IMR-90 (cell line): Measurements from ENCODE around the gene FRMPD4. TPM values are rescaled to one million over a fixed set of nuclear protein-coding genes. Genes with fewer than 3 reads are reported as not detected.

Experiments used
- ATAC-seq: fragments of 200-7000 bp; cut with Tn5 transposase; 2 replicates; pipeline ENCODE4 v1.9.1; 2020; ENCODE audit warnings: low read depth, mild to moderate bottlenecking, moderate library complexity
- BruUV-seq: library from RNA; stranded (reverse); fragments of 400-500 nt; replicated peaks from 2 replicates; lab custom pipeline; 2021; lab: Mats Ljungman, UMichigan
- CTCF ChIA-PET: fragments of 300-600 bp; formaldehyde crosslinking; extraction: SDS; loops from one replicate; lab custom pipeline; 2021; ENCODE audit warnings: antibody characterized with exemption; lab: Yijun Ruan, JAX
- POLR2A ChIA-PET: fragments of 300-600 bp; sonication (Branson Sonifier 250); formaldehyde crosslinking; loops from one replicate; lab custom pipeline; 2022; ENCODE audit warnings: antibody characterized with exemption; ENCODE audit not compliant: unreplicated experiment; lab: Charles Lee
- DNase-seq: peaks from one replicate; pipeline ENCODE4 v3.0.0; 2013
- H2AFZ ChIP-seq: replicated peaks from 2 replicates; pipeline ENCODE3; 2013; ENCODE audit warnings: low read length, mild to moderate bottlenecking; ENCODE audit not compliant: poor library complexity
- H2AK5ac ChIP-seq: 2 replicates; pipeline ENCODE4 v1.6.1; 2013; ENCODE audit warnings: low read depth, low read length, inconsistent platforms
- H2AK9ac ChIP-seq: replicated peaks from 2 replicates; pipeline ENCODE3; 2013; ENCODE audit warnings: mild to moderate bottlenecking, low read depth, low read length, moderate library complexity; ENCODE audit not compliant: poor library complexity
- H2BK120ac ChIP-seq: 2 replicates; pipeline ENCODE4 v1.6.1; 2013; ENCODE audit warnings: low read depth, low read length, inconsistent platforms
- H2BK15ac ChIP-seq: 3 replicates; pipeline ENCODE4 v1.6.1; 2013; ENCODE audit warnings: low read depth, low read length, inconsistent platforms
- H2BK20ac ChIP-seq: 2 replicates; pipeline ENCODE4 v1.6.1; 2013; ENCODE audit warnings: low read depth, mild to moderate bottlenecking, inconsistent platforms, low read length, moderate library complexity
- H2BK5ac ChIP-seq: 2 replicates; pipeline ENCODE4 v1.6.1; 2013; ENCODE audit warnings: mild to moderate bottlenecking, low read depth, low read length, inconsistent platforms; ENCODE audit not compliant: poor library complexity, severe bottlenecking
- H3K14ac ChIP-seq: replicated peaks from 2 replicates; pipeline ENCODE4 v1.6.1; 2013; ENCODE audit warnings: low read depth, low read length, inconsistent platforms
- H3K18ac ChIP-seq: 2 replicates; pipeline ENCODE4 v1.6.1; 2013; ENCODE audit warnings: low read depth, low read length, control low read depth
- H3K23ac ChIP-seq: 2 replicates; pipeline ENCODE4 v1.6.1; 2013; ENCODE audit warnings: low read depth, low read length, inconsistent platforms
- H3K27ac ChIP-seq: 2 replicates; pipeline ENCODE4 v1.5.1; 2013; ENCODE audit warnings: mild to moderate bottlenecking, control low read depth, low read length; ENCODE audit not compliant: insufficient read depth
- H3K27me3 ChIP-seq: 2 replicates; pipeline ENCODE4 v1.6.1; 2013; ENCODE audit warnings: low read length; ENCODE audit not compliant: control insufficient read depth, insufficient read depth
- H3K36me3 ChIP-seq: 2 replicates; pipeline ENCODE4 v1.6.1; 2013; ENCODE audit warnings: low read length, mixed read lengths; ENCODE audit not compliant: control insufficient read depth, insufficient read depth
- H3K4ac ChIP-seq: 2 replicates; pipeline ENCODE4 v1.6.1; 2013; ENCODE audit warnings: low read depth, low read length, inconsistent platforms
- H3K4me1 ChIP-seq: 2 replicates; pipeline ENCODE4 v1.6.1; 2013; ENCODE audit warnings: low read length, mixed read lengths; ENCODE audit not compliant: control insufficient read depth, insufficient read depth
- H3K4me2 ChIP-seq: 2 replicates; pipeline ENCODE4 v1.6.1; 2013; ENCODE audit warnings: low read depth, mild to moderate bottlenecking, control low read depth, low read length, moderate library complexity
- H3K4me3 ChIP-seq: 2 replicates; pipeline ENCODE4 v1.5.1; 2013; ENCODE audit warnings: low read depth, mild to moderate bottlenecking, control low read depth, low read length, moderate library complexity; ENCODE audit not compliant: insufficient read depth
- H3K56ac ChIP-seq: 2 replicates; pipeline ENCODE4 v1.6.1; 2013; ENCODE audit warnings: low read length, inconsistent platforms; ENCODE audit not compliant: insufficient read depth; ENCODE audit errors: extremely low read depth
- H3K79me1 ChIP-seq, 2 experiments: 2 replicates each; pipeline ENCODE4 v1.6.1; 2013; ENCODE audit warnings: low read length in 2 of 2, inconsistent platforms in 1 of 2, low read depth in 1 of 2
- H3K9ac ChIP-seq: 2 replicates; pipeline ENCODE4 v1.6.1; 2013; ENCODE audit warnings: low read depth, low read length, control low read depth
- H3K9me1 ChIP-seq: 2 replicates; pipeline ENCODE4 v1.6.1; 2013; ENCODE audit warnings: low read length, inconsistent platforms; ENCODE audit not compliant: insufficient read depth
- H3K9me3 ChIP-seq: 2 replicates; pipeline ENCODE4 v1.6.1; 2013; ENCODE audit warnings: low read length; ENCODE audit not compliant: control insufficient read depth, insufficient read depth
- H4K20me1 ChIP-seq: 2 replicates; pipeline ENCODE4 v1.6.1; 2013; ENCODE audit warnings: low read length, inconsistent platforms; ENCODE audit not compliant: insufficient read depth
- H4K5ac ChIP-seq: 2 replicates; pipeline ENCODE4 v1.6.1; 2013; ENCODE audit warnings: mild to moderate bottlenecking, low read depth, low read length, control low read depth
- H4K8ac ChIP-seq, 2 experiments: 2 replicates each; pipeline ENCODE4 v1.6.1; 2013; ENCODE audit warnings: low read depth in 2 of 2, low read length in 2 of 2, control low read depth in 1 of 2, inconsistent platforms in 1 of 2
- H4K91ac ChIP-seq: 2 replicates; pipeline ENCODE4 v1.6.1; 2013; ENCODE audit warnings: low read depth, low read length, inconsistent platforms; ENCODE audit not compliant: insufficient read depth
- BHLHE40 ChIP-seq: fragments of 150-350 bp; IDR thresholded peaks from 2 replicates; pipeline ENCODE4 v1.6.1; 2016; ENCODE audit warnings: mild to moderate bottlenecking, low read depth, low read length
- CEBPB ChIP-seq: IDR thresholded peaks from 2 replicates; pipeline ENCODE4 v1.6.1; 2012; ENCODE audit warnings: low read depth, low read length, improper control_type of control experiment
- CTCF ChIP-seq: conservative IDR thresholded peaks from 2 replicates; pipeline ENCODE4 v1.5.1; 2012; ENCODE audit warnings: mild to moderate bottlenecking, low read depth, low read length, improper control_type of control experiment
- ELK1 ChIP-seq: fragments of 150-350 bp; IDR thresholded peaks from 2 replicates; pipeline ENCODE4 v1.6.1; 2016; ENCODE audit warnings: low read depth, mild to moderate bottlenecking, low read length, moderate library complexity, borderline replicate concordance
- FOS ChIP-seq: fragments of 150-350 bp; IDR thresholded peaks from 2 replicates; pipeline ENCODE4 v1.6.1; 2016; ENCODE audit warnings: low read depth, low read length
- MAZ ChIP-seq: IDR thresholded peaks from 2 replicates; pipeline ENCODE4 v1.6.1; 2012; ENCODE audit warnings: low read depth, mild to moderate bottlenecking, low read length, improper control_type of control experiment, moderate library complexity, borderline replicate concordance
- MXI1 ChIP-seq: IDR thresholded peaks from 2 replicates; pipeline ENCODE4 v1.6.1; 2012; ENCODE audit warnings: low read depth, mild to moderate bottlenecking, low read length, moderate library complexity, borderline replicate concordance
- NFE2L2 ChIP-seq: fragments of 150-350 bp; IDR thresholded peaks from 2 replicates; pipeline ENCODE4 v1.6.1; 2016; ENCODE audit warnings: low read depth, mild to moderate bottlenecking, low read length
- RAD21 ChIP-seq: IDR thresholded peaks from 2 replicates; pipeline ENCODE4 v1.6.1; 2012; ENCODE audit warnings: low read length, improper control_type of control experiment
- USF2 ChIP-seq: fragments of 150-350 bp; IDR thresholded peaks from 2 replicates; pipeline ENCODE4 v1.6.1; 2017; ENCODE audit warnings: mild to moderate bottlenecking, antibody characterized with exemption, low read length, low read depth
- WGBS, 2 experiments: methylation state at CpG; one replicate each; pipeline versions ENCODE4 v1.1.5 to v1.1.7; 2013; ENCODE audit warnings: missing lambda C conversion rate in 2 of 2; ENCODE audit not compliant: insufficient read length in 1 of 2; ENCODE audit errors: extremely low coverage in 2 of 2; 5-methylcytosine and 5-hydroxymethylcytosine counted together
- dilution Hi-C: fragments of 300-500 bp; cut with HindIII; formaldehyde crosslinking; loops from one replicate; pipeline ENCODE4 v1.14.3; 2018; ENCODE audit warnings: low sequenced_read_pairs; ENCODE audit not compliant: unreplicated experiment
- in situ Hi-C: fragments of 300-500 bp; cut with MboI; formaldehyde crosslinking; loops from 3 replicates; pipeline ENCODE4 v1.14.3; 2019; ENCODE audit warnings: low sequenced_read_pairs, inconsistent platforms, mixed read lengths
- intact Hi-C: fragments of 100-400 bp; cut with micrococcal nuclease; formaldehyde crosslinking; loops from 2 replicates; pipeline ENCODE4 v1.10.0; 2022
- polyA plus RNA-seq, 3 experiments: library from polyadenylated mRNA; depleted of rRNA; stranded (reverse); fragments of >200 nt; gene quantifications; 2 replicates each; pipeline ENCODE4 v1.2.3, GENCODE V29; 2012; ENCODE audit warnings: low replicate concordance in 1 of 3
- total RNA-seq: library from RNA; depleted of rRNA; stranded (reverse); fragments of >200 nt; gene quantifications from 2 replicates; pipeline ENCODE4 v1.2.3, GENCODE V29; 2012

The FRMPD4 gene
- total and polyA plus RNA-seq, 2 of the 4 experiments (the other 2 are of a cell fraction) = 0.53 to 1.1 TPM

GRCh38 chrX:12301288-12301687, 163.0 kb downstream of the FRMPD4 start:
- dilution Hi-C loops (no loop called here), intact Hi-C loops (no loop called here), in situ Hi-C loops (no loop called here)
- no peak overlapping the region for H3K4me2 ChIP-seq
- no peaks in the 10 kb centered on the region for H3K79me1 ChIP-seq
- H4K91ac ChIP-seq = peak overlapping the region; percentile 15; the same call in 1 of the 2 replicates
- H4K5ac ChIP-seq = no peak overlapping the region
- no peak overlapping the region for H3K4ac ChIP-seq
- no peaks in the 10 kb centered on the region for H3K9me3 ChIP-seq
- no peak overlapping the region for H3K4me3 ChIP-seq
- no peaks in the 10 kb centered on the region for H3K27me3 ChIP-seq
- no peak overlapping the region for H2BK15ac ChIP-seq
- POLR2A ChIA-PET = no interaction called here
- H2AFZ ChIP-seq = no peak overlapping the region
- ATAC-seq (no peak), DNase-seq (no peak)
- H3K9ac ChIP-seq = no peak overlapping the region
- no peaks in the 10 kb centered on the region for H4K20me1 ChIP-seq
- H3K4me1 ChIP-seq = peaks cover 5% of the 10 kb centered on the region; the same call in 1 of the 2 replicates
- BruUV-seq = no TSS peak
- H3K56ac ChIP-seq = no peak overlapping the region
- CTCF ChIA-PET = interaction anchor here (0.6 kb wide), 1 partner anchor 534 kb away, joined by 3 read pairs; no protein-coding TSS in a partner anchor
- H2AK9ac ChIP-seq = no peak overlapping the region
- H3K27ac ChIP-seq = no peak overlapping the region
- no peak overlapping the region for H2AK5ac ChIP-seq
- TF ChIP-seq CTCF (no peak), FOS (no peak), RAD21 (no peak), CEBPB (no peak), USF2 (no peak), BHLHE40 (no peak), MAZ (no peak), NFE2L2 (no peak), MXI1 (no peak), ELK1 (no peak)
- H3K14ac ChIP-seq = no peak overlapping the region
- H3K18ac ChIP-seq = no peak overlapping the region
- 0 out of 2 replicates have a peak, but pooled peaks cover 2% of the 10 kb centered on the region for H3K9me1 ChIP-seq
- no peak overlapping the region for H4K8ac ChIP-seq
- H2BK20ac ChIP-seq = no peak overlapping the region
- no peak overlapping the region for H3K23ac ChIP-seq
- no peak overlapping the region for H2BK120ac ChIP-seq
- WGBS, 2 experiments = 57% methylated on average over 1 of the region's 3 CpGs; no CpG with 5 or more reads in 1 of the 2 experiments
- no peak overlapping the region for H2BK5ac ChIP-seq
- H3K36me3 ChIP-seq = no peaks in the 10 kb centered on the region
